Panc1 (cell line): ENCODE results near the gene CLDN1.

Source experiments
- POLR2AphosphoS5 ChIP-seq: IDR thresholded peaks from 2 replicates; pipeline ENCODE4 v1.6.1; 2012; ENCODE audit warnings: mild to moderate bottlenecking, low read depth, low read length, moderate library complexity
- SIN3A ChIP-seq: IDR thresholded peaks from 2 replicates; pipeline ENCODE4 v1.6.1; 2012; ENCODE audit warnings: low read depth, mild to moderate bottlenecking, low read length, moderate library complexity, borderline replicate concordance; ENCODE audit not compliant: insufficient read depth
- TF ChIP-seq, protein P1 (sequence below): fragments of 450-650 bp; IDR thresholded peaks from 2 replicates; pipeline ENCODE4 v1.5.1; 2017; ENCODE audit warnings: mild to moderate bottlenecking
- TF ChIP-seq, protein P2 (sequence below), 2 experiments: IDR thresholded peaks; 2 replicates each; pipeline ENCODE4 v1.6.1; 2011 to 2012; ENCODE audit warnings: low read depth in 2 of 2, control low read depth in 1 of 2, low read length in 1 of 2, mild to moderate bottlenecking in 1 of 2, moderate library complexity in 1 of 2; ENCODE audit not compliant: insufficient read depth in 1 of 2

DNA sequence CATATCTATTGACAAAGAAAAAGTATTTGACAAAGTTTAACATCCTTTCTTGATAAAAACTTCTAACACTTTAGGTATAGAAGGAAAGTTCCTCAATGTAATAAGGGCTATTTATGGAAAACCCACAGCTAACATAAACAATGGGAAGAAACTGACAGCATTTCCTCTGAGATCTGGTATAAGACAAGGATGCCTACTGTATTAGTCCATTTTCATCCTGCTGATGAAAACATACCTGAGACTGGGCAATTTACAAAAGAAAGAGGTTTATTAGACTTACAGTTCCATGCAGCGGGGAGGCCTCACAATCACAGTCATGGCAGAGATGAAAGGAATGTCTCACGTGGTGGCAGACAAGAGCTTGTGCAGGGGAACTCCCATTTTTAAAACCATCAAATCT, 17.8 kb upstream of the CLDN1 start:
- TF ChIP-seq POLR2AphosphoS5: no peak
- TF ChIP-seq, protein P1, sequence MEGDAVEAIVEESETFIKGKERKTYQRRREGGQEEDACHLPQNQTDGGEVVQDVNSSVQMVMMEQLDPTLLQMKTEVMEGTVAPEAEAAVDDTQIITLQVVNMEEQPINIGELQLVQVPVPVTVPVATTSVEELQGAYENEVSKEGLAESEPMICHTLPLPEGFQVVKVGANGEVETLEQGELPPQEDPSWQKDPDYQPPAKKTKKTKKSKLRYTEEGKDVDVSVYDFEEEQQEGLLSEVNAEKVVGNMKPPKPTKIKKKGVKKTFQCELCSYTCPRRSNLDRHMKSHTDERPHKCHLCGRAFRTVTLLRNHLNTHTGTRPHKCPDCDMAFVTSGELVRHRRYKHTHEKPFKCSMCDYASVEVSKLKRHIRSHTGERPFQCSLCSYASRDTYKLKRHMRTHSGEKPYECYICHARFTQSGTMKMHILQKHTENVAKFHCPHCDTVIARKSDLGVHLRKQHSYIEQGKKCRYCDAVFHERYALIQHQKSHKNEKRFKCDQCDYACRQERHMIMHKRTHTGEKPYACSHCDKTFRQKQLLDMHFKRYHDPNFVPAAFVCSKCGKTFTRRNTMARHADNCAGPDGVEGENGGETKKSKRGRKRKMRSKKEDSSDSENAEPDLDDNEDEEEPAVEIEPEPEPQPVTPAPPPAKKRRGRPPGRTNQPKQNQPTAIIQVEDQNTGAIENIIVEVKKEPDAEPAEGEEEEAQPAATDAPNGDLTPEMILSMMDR: no peak
- TF ChIP-seq, protein P2, sequence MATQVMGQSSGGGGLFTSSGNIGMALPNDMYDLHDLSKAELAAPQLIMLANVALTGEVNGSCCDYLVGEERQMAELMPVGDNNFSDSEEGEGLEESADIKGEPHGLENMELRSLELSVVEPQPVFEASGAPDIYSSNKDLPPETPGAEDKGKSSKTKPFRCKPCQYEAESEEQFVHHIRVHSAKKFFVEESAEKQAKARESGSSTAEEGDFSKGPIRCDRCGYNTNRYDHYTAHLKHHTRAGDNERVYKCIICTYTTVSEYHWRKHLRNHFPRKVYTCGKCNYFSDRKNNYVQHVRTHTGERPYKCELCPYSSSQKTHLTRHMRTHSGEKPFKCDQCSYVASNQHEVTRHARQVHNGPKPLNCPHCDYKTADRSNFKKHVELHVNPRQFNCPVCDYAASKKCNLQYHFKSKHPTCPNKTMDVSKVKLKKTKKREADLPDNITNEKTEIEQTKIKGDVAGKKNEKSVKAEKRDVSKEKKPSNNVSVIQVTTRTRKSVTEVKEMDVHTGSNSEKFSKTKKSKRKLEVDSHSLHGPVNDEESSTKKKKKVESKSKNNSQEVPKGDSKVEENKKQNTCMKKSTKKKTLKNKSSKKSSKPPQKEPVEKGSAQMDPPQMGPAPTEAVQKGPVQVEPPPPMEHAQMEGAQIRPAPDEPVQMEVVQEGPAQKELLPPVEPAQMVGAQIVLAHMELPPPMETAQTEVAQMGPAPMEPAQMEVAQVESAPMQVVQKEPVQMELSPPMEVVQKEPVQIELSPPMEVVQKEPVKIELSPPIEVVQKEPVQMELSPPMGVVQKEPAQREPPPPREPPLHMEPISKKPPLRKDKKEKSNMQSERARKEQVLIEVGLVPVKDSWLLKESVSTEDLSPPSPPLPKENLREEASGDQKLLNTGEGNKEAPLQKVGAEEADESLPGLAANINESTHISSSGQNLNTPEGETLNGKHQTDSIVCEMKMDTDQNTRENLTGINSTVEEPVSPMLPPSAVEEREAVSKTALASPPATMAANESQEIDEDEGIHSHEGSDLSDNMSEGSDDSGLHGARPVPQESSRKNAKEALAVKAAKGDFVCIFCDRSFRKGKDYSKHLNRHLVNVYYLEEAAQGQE (IDR thresholded peaks at IDR 0.05; ENCODE audit: insufficient read depth in 1 of 2, low read depth in 2 of 2, low read length in 1 of 2): no peak
- no peak for TF ChIP-seq SIN3A
